ENCODE results near the gene LCE3E. TPM values are rescaled to one million over a fixed set of nuclear protein-coding genes. Genes with fewer than 3 reads are reported as not detected.

The LCE3E gene
- total RNA-seq, 2 experiments from 2014 or later, result not detected

GRCh38 chr1:152543820-152544219, 22.8 kb downstream of the LCE3E start:
- CTCF ChIA-PET, result no interaction called here
- no peaks in the 10 kb centered on the region for H3K36me3 Mint-ChIP-seq
- H3K27me3 Mint-ChIP-seq, result peaks cover 7% of the 10 kb centered on the region
- no peaks in the 10 kb centered on the region for H3K4me1 Mint-ChIP-seq (ENCODE audit: low read depth)
- H3K4me3 Mint-ChIP-seq, result no peak overlapping the region
- DNase-seq, result no peak
- POLR2A ChIA-PET, result no interaction called here
- H3K27ac Mint-ChIP-seq, result no peak overlapping the region
- peaks cover 2% of the 10 kb centered on the region for H3K9me3 Mint-ChIP-seq
- intact Hi-C loops (cut with micrococcal nuclease), result no loop called here

GRCh38 chr1:152539901-152540300, 26.7 kb downstream of the LCE3E start:
- Mint-ChIP-seq H3K27me3 (peaks cover 13% of the 10 kb centered on the region), H3K4me3 (no peak overlapping the region), H3K27ac (no peak overlapping the region), H3K4me1 (ENCODE audit: low read depth) (no peaks in the 10 kb centered on the region), H3K9me3 (no peaks in the 10 kb centered on the region), H3K36me3 (no peaks in the 10 kb centered on the region)
- intact Hi-C loops (cut with micrococcal nuclease), result loop anchor here (10.0 kb wide), 1 partner anchor 85 kb away; no protein-coding TSS in a partner anchor
- DNase-seq, result no peak
- CTCF ChIA-PET, result no interaction called here
- POLR2A ChIA-PET, result no interaction called here

- intact Hi-C loops (cut with micrococcal nuclease), result loop anchor here (10.0 kb wide), 1 partner anchor 83 kb away; no protein-coding TSS in a partner anchor
- Mint-ChIP-seq H3K27me3 (peaks cover 22% of the 10 kb centered on the region), H3K36me3 (no peaks in the 10 kb centered on the region), H3K9me3 (no peaks in the 10 kb centered on the region), H3K4me1 (ENCODE audit: low read depth) (no peaks in the 10 kb centered on the region), H3K27ac (no peak overlapping the region), H3K4me3 (no peak overlapping the region)
- CTCF ChIA-PET, result no interaction called here
- POLR2A ChIA-PET, result no interaction called here
- no peak for DNase-seq
Observed at GRCh38 chr1:152537496-152537895, 29.1 kb downstream of the LCE3E start.

- ChIA-PET POLR2A (no interaction called here), CTCF (no interaction called here)
- H3K9me3 Mint-ChIP-seq, result no peaks in the 10 kb centered on the region
- DNase-seq, result no peak
- intact Hi-C loops (cut with micrococcal nuclease), result loop anchor here (10.0 kb wide), 1 partner anchor 81 kb away; no protein-coding TSS in a partner anchor
- H3K4me1 Mint-ChIP-seq (ENCODE audit: low read depth), result no peaks in the 10 kb centered on the region
- H3K27ac Mint-ChIP-seq, result no peak overlapping the region
- H3K36me3 Mint-ChIP-seq, result no peaks in the 10 kb centered on the region
- peaks cover 23% of the 10 kb centered on the region for H3K27me3 Mint-ChIP-seq
- H3K4me3 Mint-ChIP-seq, result no peak overlapping the region
Observed at GRCh38 chr1:152535774-152536173, 30.8 kb downstream of the LCE3E start.

GRCh38 chr1:152533327-152533938, 33.1 kb downstream of the LCE3E start:
- DNase-seq, result peak; percentile 57
- Mint-ChIP-seq H3K4me3 (no peak overlapping the region), H3K36me3 (no peaks in the 10 kb centered on the region), H3K9me3 (no peaks in the 10 kb centered on the region), H3K4me1 (ENCODE audit: low read depth) (no peaks in the 10 kb centered on the region), H3K27ac (no peak overlapping the region), H3K27me3 (peaks cover 27% of the 10 kb centered on the region)
- CTCF ChIA-PET, result interaction anchor here (0.8 to 1.4 kb wide), 10 partner anchors 18 to 353 kb away, joined by 3 to 5 read pairs (median 3); partner anchors contain the start of gene LCE3A
- intact Hi-C loops (cut with micrococcal nuclease), result loop anchor here (10.0 kb wide), 1 partner anchor 79 kb away; no protein-coding TSS in a partner anchor
- POLR2A ChIA-PET, result no interaction called here

- Mint-ChIP-seq H3K36me3 (no peaks in the 10 kb centered on the region), H3K27ac (no peak overlapping the region), H3K4me1 (ENCODE audit: low read depth) (no peaks in the 10 kb centered on the region), H3K4me3 (no peak overlapping the region), H3K9me3 (no peaks in the 10 kb centered on the region), H3K27me3 (peaks cover 23% of the 10 kb centered on the region)
- ChIA-PET CTCF (no interaction called here), POLR2A (no interaction called here)
- no peak for DNase-seq
- intact Hi-C loops (cut with micrococcal nuclease), result no loop called here
Observed at GRCh38 chr1:152525080-152525641, 41.4 kb downstream of the LCE3E start.

- POLR2A ChIA-PET, result no interaction called here
- Mint-ChIP-seq H3K36me3 (no peaks in the 10 kb centered on the region), H3K27me3 (peaks cover 22% of the 10 kb centered on the region), H3K9me3 (no peaks in the 10 kb centered on the region), H3K4me3 (no peak overlapping the region), H3K27ac (no peak overlapping the region), H3K4me1 (ENCODE audit: low read depth) (no peaks in the 10 kb centered on the region)
- intact Hi-C loops (cut with micrococcal nuclease), result no loop called here
- CTCF ChIA-PET, result no interaction called here
- DNase-seq, result no peak
Observed at GRCh38 chr1:152520561-152521090, 46.0 kb downstream of the LCE3E start.

GRCh38 chr1:152519851-152520250, 46.7 kb downstream of the LCE3E start:
- DNase-seq, result no peak
- ChIA-PET CTCF (no interaction called here), POLR2A (no interaction called here)
- Mint-ChIP-seq H3K27me3 (peaks cover 24% of the 10 kb centered on the region), H3K36me3 (no peaks in the 10 kb centered on the region), H3K4me1 (ENCODE audit: low read depth) (peaks cover 3% of the 10 kb centered on the region), H3K9me3 (no peaks in the 10 kb centered on the region), H3K27ac (no peak overlapping the region), H3K4me3 (no peak overlapping the region)
- intact Hi-C loops (cut with micrococcal nuclease), result no loop called here

- intact Hi-C loops (cut with micrococcal nuclease), result no loop called here
- H3K27ac Mint-ChIP-seq, result no peak overlapping the region
- H3K36me3 Mint-ChIP-seq, result no peaks in the 10 kb centered on the region
- H3K4me1 Mint-ChIP-seq (ENCODE audit: low read depth), result peaks cover 6% of the 10 kb centered on the region
- no peak for DNase-seq
- CTCF ChIA-PET, result interaction anchor here (1.4 kb wide), 1 partner anchor 37 kb away, joined by 3 read pairs; no protein-coding TSS in a partner anchor
- peaks cover 37% of the 10 kb centered on the region for H3K27me3 Mint-ChIP-seq
- no peaks in the 10 kb centered on the region for H3K9me3 Mint-ChIP-seq
- POLR2A ChIA-PET, result no interaction called here
- H3K4me3 Mint-ChIP-seq, result no peak overlapping the region
Observed at GRCh38 chr1:152517237-152517811, 49.3 kb downstream of the LCE3E start.

- ChIA-PET CTCF (interaction anchor here (1.2 to 1.4 kb wide), 2 partner anchors 17 to 36 kb away, joined by 3 read pairs; no protein-coding TSS in a partner anchor), POLR2A (no interaction called here)
- Mint-ChIP-seq H3K9me3 (no peaks in the 10 kb centered on the region), H3K4me3 (no peak overlapping the region), H3K27me3 (peaks cover 45% of the 10 kb centered on the region), H3K4me1 (ENCODE audit: low read depth) (peaks cover 6% of the 10 kb centered on the region), H3K27ac (no peak overlapping the region), H3K36me3 (no peaks in the 10 kb centered on the region)
- intact Hi-C loops (cut with micrococcal nuclease), result no loop called here
- no peak for DNase-seq
Observed at GRCh38 chr1:152516082-152516481, 50.5 kb downstream of the LCE3E start.
